Calu3 (cell line): Measurements from ENCODE around the gene MAP3K2. TPM values are rescaled to one million over a fixed set of nuclear protein-coding genes. Genes with fewer than 3 reads are reported as not detected.

Source experiments
- BruUV-seq: library from RNA; stranded (reverse); fragments of 400-500 nt; replicated peaks from 2 replicates; lab custom pipeline; 2021; lab: Mats Ljungman, UMichigan
- CTCF ChIA-PET: fragments of 300-600 bp; sonication (Branson Sonifier 250); formaldehyde crosslinking; loops from one replicate; lab custom pipeline; 2022; ENCODE audit warnings: antibody characterized with exemption; lab: Charles Lee
- DNase-seq: peaks from one replicate; pipeline ENCODE4 v3.0.0; 2022
- H3K27ac Mint-ChIP-seq: one replicate; pipeline ENCODE4 v1.8.0; 2022; ENCODE audit warnings: mixed read lengths; ENCODE audit not compliant: unreplicated experiment
- H3K27me3 Mint-ChIP-seq: one replicate; pipeline ENCODE4 v1.8.0; 2022; ENCODE audit warnings: mixed read lengths; ENCODE audit not compliant: unreplicated experiment
- H3K36me3 Mint-ChIP-seq: one replicate; pipeline ENCODE4 v1.8.0; 2022; ENCODE audit warnings: mild to moderate bottlenecking, moderate library complexity, mixed read lengths; ENCODE audit not compliant: insufficient read depth, unreplicated experiment
- H3K4me1 Mint-ChIP-seq: one replicate; pipeline ENCODE4 v1.8.0; 2022; ENCODE audit warnings: mild to moderate bottlenecking, low read depth, mixed read lengths; ENCODE audit not compliant: unreplicated experiment
- H3K4me3 Mint-ChIP-seq: one replicate; pipeline ENCODE4 v1.8.0; 2022; ENCODE audit warnings: mild to moderate bottlenecking, low read depth, moderate library complexity, mixed read lengths; ENCODE audit not compliant: unreplicated experiment
- H3K9me3 Mint-ChIP-seq: one replicate; pipeline ENCODE4 v1.8.0; 2022; ENCODE audit warnings: low read depth, mixed read lengths; ENCODE audit not compliant: unreplicated experiment
- CTCF ChIP-seq: fragments of 200-600 bp; IDR thresholded peaks from one replicate; pipeline ENCODE4 v1.8.0; 2022; ENCODE audit warnings: antibody characterized with exemption; ENCODE audit not compliant: unreplicated experiment
- intact Hi-C: fragments of 100-400 bp; cut with micrococcal nuclease; formaldehyde crosslinking; loops from one replicate; pipeline ENCODE4 v1.10.0; 2022; ENCODE audit not compliant: unreplicated experiment
- total RNA-seq: library from RNA; stranded (reverse); gene quantifications from 2 replicates; pipeline ENCODE4 v1.2.3, GENCODE V29; 2022

MAP3K2 gene
- total RNA-seq, 1 experiment from 2014 or later: 60.9 TPM

GRCh38 chr2:127389778-127390435, 2.1 kb upstream of the MAP3K2 start:
- Mint-ChIP-seq H3K4me3 (no peak overlapping the region), H3K4me1 (peaks cover 20% of the 10 kb centered on the region), H3K27ac (no peak overlapping the region), H3K9me3 (peaks cover 4% of the 10 kb centered on the region), H3K36me3 (peaks cover 25% of the 10 kb centered on the region), H3K27me3 (no peaks in the 10 kb centered on the region)
- CTCF ChIA-PET: no interaction called here
- intact Hi-C loops: no loop called here
- no peak for DNase-seq
- TF ChIP-seq CTCF: no peak
- no TSS peak for BruUV-seq

GRCh38 chr2:127388423-127389164, 819 bp upstream of the MAP3K2 start:
- peaks cover 25% of the 10 kb centered on the region for H3K36me3 Mint-ChIP-seq
- H3K9me3 Mint-ChIP-seq: peaks cover 2% of the 10 kb centered on the region
- peak overlapping the region; percentile 88 for H3K4me3 Mint-ChIP-seq
- no peaks in the 10 kb centered on the region for H3K27me3 Mint-ChIP-seq
- TSS peak; percentile 53 for BruUV-seq
- peak overlapping the region; percentile 78 for H3K27ac Mint-ChIP-seq
- H3K4me1 Mint-ChIP-seq: peaks cover 28% of the 10 kb centered on the region
- DNase-seq: no peak
- TF ChIP-seq CTCF: no peak
- CTCF ChIA-PET: interaction anchor here (1.0 to 1.7 kb wide), 2 partner anchors 11 to 13 kb away, joined by 3 to 7 read pairs; no protein-coding TSS in a partner anchor
- intact Hi-C loops: no loop called here

- Mint-ChIP-seq H3K27ac (peak overlapping the region; percentile 81), H3K9me3 (no peaks in the 10 kb centered on the region), H3K36me3 (peaks cover 25% of the 10 kb centered on the region), H3K27me3 (no peaks in the 10 kb centered on the region), H3K4me1 (peaks cover 28% of the 10 kb centered on the region), H3K4me3 (peak overlapping the region; percentile 88)
- DNase-seq: peak; percentile 81
- CTCF ChIA-PET: interaction anchor here (0.6 to 1.3 kb wide), 2 partner anchors 21 to 29 kb away, joined by 3 read pairs; no protein-coding TSS in a partner anchor
- BruUV-seq: TSS peak; percentile 57
- no peak for TF ChIP-seq CTCF
- intact Hi-C loops: no loop called here
Measured at GRCh38 chr2:127386764-127387654, 766 bp downstream of the MAP3K2 start.

- no peaks in the 10 kb centered on the region for H3K9me3 Mint-ChIP-seq
- no peak for DNase-seq
- no peak for TF ChIP-seq CTCF
- BruUV-seq: no TSS peak
- H3K36me3 Mint-ChIP-seq: peaks cover 25% of the 10 kb centered on the region
- no peaks in the 10 kb centered on the region for H3K27me3 Mint-ChIP-seq
- H3K4me3 Mint-ChIP-seq: peak overlapping the region; percentile 88
- H3K4me1 Mint-ChIP-seq: peaks cover 28% of the 10 kb centered on the region
- H3K27ac Mint-ChIP-seq: no peak overlapping the region
- intact Hi-C loops: no loop called here
- CTCF ChIA-PET: interaction anchor here (0.6 to 1.3 kb wide), 2 partner anchors 12 to 20 kb away, joined by 3 to 7 read pairs; no protein-coding TSS in a partner anchor
Measured at GRCh38 chr2:127386246-127386645, 1.5 kb downstream of the MAP3K2 start.
